HEK293 (cell line): ENCODE data around the gene AQP3.

Experiments
- CTCF ChIA-PET: fragments of 350-600 bp; formaldehyde crosslinking; extraction: SDS; loops from one replicate; lab custom pipeline; 2021; ENCODE audit warnings: antibody characterized with exemption; lab: Yijun Ruan, JAX
- POLR2A ChIA-PET: fragments of 300-600 bp; formaldehyde crosslinking; extraction: SDS; loops from one replicate; lab custom pipeline; 2020; ENCODE audit warnings: antibody characterized with exemption, inconsistent platforms; lab: Yijun Ruan, JAX
- H3K27ac ChIP-seq: fragments of 200-500 bp; sonication (Bioruptor generic); 2 replicates; pipeline ENCODE4 v1.5.1; 2014; ENCODE audit warnings: low read depth, low read length, control low read depth, inconsistent platforms; ENCODE audit errors: extremely low read depth
- H3K36me3 ChIP-seq, 2 experiments: fragments of 200-500 bp in 1 of 2; sonication (Bioruptor generic) in 1 of 2; 1 replicate in 1 of 2; 2 replicates in 1 of 2; pipeline ENCODE4 v1.5.1; 2014 to 2017; ENCODE audit warnings: inconsistent platforms in 2 of 2, low read length in 2 of 2; ENCODE audit not compliant: control insufficient read depth in 2 of 2, insufficient read depth in 1 of 2
- H3K4me1 ChIP-seq: fragments of 200-500 bp; sonication (Bioruptor generic); 2 replicates; pipeline ENCODE4 v1.5.1; 2014; ENCODE audit warnings: mild to moderate bottlenecking, low read length, inconsistent platforms; ENCODE audit not compliant: control insufficient read depth, insufficient read depth
- H3K4me3 ChIP-seq: 2 replicates; pipeline ENCODE4 v1.5.1; 2011; ENCODE audit warnings: low read depth, mild to moderate bottlenecking, control low read depth, low read length, moderate library complexity
- H3K9me3 ChIP-seq: fragments of 200-500 bp; sonication (Bioruptor generic); 2 replicates; pipeline ENCODE4 v1.5.1; 2014; ENCODE audit warnings: low read depth, low read length, inconsistent platforms; ENCODE audit not compliant: control insufficient read depth, insufficient read depth
- ATF2 ChIP-seq: fragments of 450-650 bp; formaldehyde crosslinking; IDR thresholded peaks from 2 replicates; pipeline ENCODE4 v1.5.1; 2016; ENCODE audit warnings: missing biosample characterization, missing genetic modification characterization, low read depth
- GFI1B ChIP-seq: fragments of 450-650 bp; formaldehyde crosslinking; IDR thresholded peaks from 2 replicates; pipeline ENCODE4 v1.5.1; 2016; ENCODE audit warnings: missing biosample characterization, missing genetic modification characterization
- GLIS1 ChIP-seq: fragments of 450-650 bp; formaldehyde crosslinking; IDR thresholded peaks from 2 replicates; pipeline ENCODE4 v1.5.1; 2016; ENCODE audit warnings: missing biosample characterization, missing genetic modification characterization
- HIC1 ChIP-seq: fragments of 450-650 bp; formaldehyde crosslinking; IDR thresholded peaks from 2 replicates; pipeline ENCODE4 v1.5.1; 2016; ENCODE audit warnings: missing biosample characterization, missing genetic modification characterization
- INSM2 ChIP-seq: fragments of 450-650 bp; formaldehyde crosslinking; IDR thresholded peaks from 2 replicates; pipeline ENCODE4 v1.5.1; 2016; ENCODE audit warnings: missing biosample characterization, missing genetic modification characterization
- KLF1 ChIP-seq: fragments of 450-650 bp; formaldehyde crosslinking; IDR thresholded peaks from 2 replicates; pipeline ENCODE4 v1.5.1; 2016; ENCODE audit warnings: missing biosample characterization, missing genetic modification characterization
- TRIM28 ChIP-seq: IDR thresholded peaks from 2 replicates; pipeline ENCODE4 v1.6.1; 2011; ENCODE audit warnings: low read length, control low read depth, borderline replicate concordance
- YY2 ChIP-seq: fragments of 450-650 bp; formaldehyde crosslinking; IDR thresholded peaks from 2 replicates; pipeline ENCODE4 v1.5.1; 2016; ENCODE audit warnings: missing biosample characterization, missing genetic modification characterization
- ZBTB1 ChIP-seq: fragments of 450-650 bp; formaldehyde crosslinking; IDR thresholded peaks from 2 replicates; pipeline ENCODE4 v1.5.1; 2016; ENCODE audit warnings: missing biosample characterization, missing genetic modification characterization
- ZBTB20 ChIP-seq: fragments of 450-650 bp; formaldehyde crosslinking; IDR thresholded peaks from 2 replicates; pipeline ENCODE4 v1.5.1; 2016; ENCODE audit warnings: missing biosample characterization, missing genetic modification characterization
- ZFP3 ChIP-seq: fragments of 450-650 bp; formaldehyde crosslinking; IDR thresholded peaks from 2 replicates; pipeline ENCODE4 v1.5.1; 2016; ENCODE audit warnings: low read depth, missing biosample characterization, missing genetic modification characterization
- ZNF112 ChIP-seq: fragments of 450-650 bp; formaldehyde crosslinking; IDR thresholded peaks from 2 replicates; pipeline ENCODE4 v1.5.0; 2017; ENCODE audit warnings: missing biosample characterization, missing genetic modification characterization
- ZNF133 ChIP-seq: fragments of 450-650 bp; formaldehyde crosslinking; IDR thresholded peaks from 2 replicates; pipeline ENCODE4 v1.5.1; 2016; ENCODE audit warnings: missing biosample characterization, missing genetic modification characterization
- ZNF148 ChIP-seq: fragments of 450-650 bp; formaldehyde crosslinking; IDR thresholded peaks from 2 replicates; pipeline ENCODE4 v1.5.0; 2017; ENCODE audit warnings: missing biosample characterization, missing genetic modification characterization, borderline replicate concordance
- ZNF155 ChIP-seq: fragments of 450-650 bp; formaldehyde crosslinking; IDR thresholded peaks from 2 replicates; pipeline ENCODE4 v1.5.1; 2016; ENCODE audit warnings: missing biosample characterization, missing genetic modification characterization
- ZNF211 ChIP-seq: fragments of 450-650 bp; formaldehyde crosslinking; IDR thresholded peaks from 2 replicates; pipeline ENCODE4 v1.5.1; 2016; ENCODE audit warnings: low read depth, missing biosample characterization, missing genetic modification characterization
- ZNF221 ChIP-seq: fragments of 450-650 bp; formaldehyde crosslinking; IDR thresholded peaks from 2 replicates; pipeline ENCODE4 v1.5.1; 2017; ENCODE audit warnings: missing biosample characterization, missing genetic modification characterization, borderline replicate concordance
- ZNF324 ChIP-seq: fragments of 450-650 bp; formaldehyde crosslinking; IDR thresholded peaks from 2 replicates; pipeline ENCODE4 v1.5.1; 2016; ENCODE audit warnings: missing biosample characterization, missing genetic modification characterization
- ZNF335 ChIP-seq: fragments of 450-650 bp; formaldehyde crosslinking; conservative IDR thresholded peaks from 2 replicates; pipeline ENCODE4 v1.5.1; 2016; ENCODE audit warnings: missing biosample characterization, missing genetic modification characterization
- ZNF404 ChIP-seq: fragments of 450-650 bp; formaldehyde crosslinking; IDR thresholded peaks from 2 replicates; pipeline ENCODE4 v1.5.1; 2017; ENCODE audit warnings: missing biosample characterization, missing genetic modification characterization
- ZNF426 ChIP-seq: fragments of 450-650 bp; formaldehyde crosslinking; IDR thresholded peaks from 2 replicates; pipeline ENCODE4 v1.5.1; 2017; ENCODE audit warnings: missing biosample characterization, missing genetic modification characterization, mild to moderate bottlenecking, inconsistent platforms, moderate library complexity
- ZNF560 ChIP-seq: fragments of 450-650 bp; formaldehyde crosslinking; IDR thresholded peaks from 2 replicates; pipeline ENCODE4 v1.5.1; 2017; ENCODE audit warnings: missing biosample characterization, missing genetic modification characterization, borderline replicate concordance
- ZNF600 ChIP-seq: fragments of 450-650 bp; formaldehyde crosslinking; IDR thresholded peaks from 2 replicates; pipeline ENCODE4 v1.5.1; 2016; ENCODE audit warnings: missing biosample characterization, missing genetic modification characterization
- ZNF660 ChIP-seq: fragments of 450-650 bp; IDR thresholded peaks from 2 replicates; pipeline ENCODE4 v1.5.1; 2018; ENCODE audit warnings: missing biosample characterization, mild to moderate bottlenecking, missing genetic modification characterization
- ZNF776 ChIP-seq: fragments of 450-650 bp; formaldehyde crosslinking; IDR thresholded peaks from 2 replicates; pipeline ENCODE4 v1.5.0; 2017; ENCODE audit warnings: missing biosample characterization, missing genetic modification characterization, borderline replicate concordance
- ZNF785 ChIP-seq: fragments of 450-650 bp; formaldehyde crosslinking; IDR thresholded peaks from 2 replicates; pipeline ENCODE4 v1.5.1; 2016; ENCODE audit warnings: missing biosample characterization, missing genetic modification characterization
- ZSCAN30 ChIP-seq: fragments of 450-650 bp; IDR thresholded peaks from 2 replicates; pipeline ENCODE4 v1.5.1; 2018; ENCODE audit warnings: missing biosample characterization, mild to moderate bottlenecking, missing genetic modification characterization, moderate library complexity
- TF ChIP-seq, protein P1 (sequence below): fragments of 450-650 bp; formaldehyde crosslinking; IDR thresholded peaks from 2 replicates; pipeline ENCODE4; 2016; ENCODE audit warnings: missing biosample characterization, missing genetic modification characterization
- TF ChIP-seq, protein P2 (sequence below): fragments of 450-650 bp; formaldehyde crosslinking; IDR thresholded peaks from 2 replicates; pipeline ENCODE4 v1.5.1; 2017; ENCODE audit warnings: missing biosample characterization, missing genetic modification characterization

The AQP3 gene

DNA sequence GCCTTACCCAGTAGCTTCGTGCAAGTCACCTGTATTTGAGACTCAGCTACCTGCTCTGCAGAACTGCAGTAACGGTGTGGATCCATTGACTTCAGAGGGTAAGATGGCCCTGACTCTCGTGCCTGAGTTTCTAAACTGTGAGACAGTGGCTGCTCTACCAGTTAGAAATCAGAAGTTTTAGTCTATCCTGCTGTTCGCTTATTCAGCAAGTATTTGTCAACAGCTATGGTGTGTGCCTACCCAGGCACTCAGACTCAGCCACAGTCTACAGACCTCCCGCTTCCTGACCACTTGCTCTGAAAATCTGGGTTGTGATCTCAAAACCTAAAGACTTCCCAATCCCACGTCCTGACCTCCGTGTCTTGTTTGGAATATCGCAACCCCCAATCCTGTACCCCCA is 13.5 kb downstream of the AQP3 start (continued):
- TF ChIP-seq HIC1 (tag by site-specific recombination): no peak
- no peak for TF ChIP-seq ZNF112 (tag by site-specific recombination)
- TF ChIP-seq, protein P1, sequence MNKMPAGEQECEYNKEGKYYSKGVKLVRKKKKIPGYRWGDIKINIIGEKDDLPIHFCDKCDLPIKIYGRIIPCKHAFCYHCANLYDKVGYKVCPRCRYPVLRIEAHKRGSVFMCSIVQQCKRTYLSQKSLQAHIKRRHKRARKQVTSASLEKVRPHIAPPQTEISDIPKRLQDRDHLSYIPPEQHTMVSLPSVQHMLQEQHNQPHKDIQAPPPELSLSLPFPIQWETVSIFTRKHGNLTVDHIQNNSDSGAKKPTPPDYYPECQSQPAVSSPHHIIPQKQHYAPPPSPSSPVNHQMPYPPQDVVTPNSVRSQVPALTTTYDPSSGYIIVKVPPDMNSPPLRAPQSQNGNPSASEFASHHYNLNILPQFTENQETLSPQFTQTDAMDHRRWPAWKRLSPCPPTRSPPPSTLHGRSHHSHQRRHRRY (tag by site-specific recombination): no peak
- no peak for TF ChIP-seq YY2 (tag by site-specific recombination)
- TF ChIP-seq ZBTB20 (tag by site-specific recombination): no peak
- TF ChIP-seq ZNF600 (tag by site-specific recombination): no peak
- TF ChIP-seq ZNF155 (tag by site-specific recombination): no peak
- no peak for TF ChIP-seq ZNF776 (tag by site-specific recombination)
- no peak for TF ChIP-seq ZNF785 (tag by site-specific recombination)

DNA sequence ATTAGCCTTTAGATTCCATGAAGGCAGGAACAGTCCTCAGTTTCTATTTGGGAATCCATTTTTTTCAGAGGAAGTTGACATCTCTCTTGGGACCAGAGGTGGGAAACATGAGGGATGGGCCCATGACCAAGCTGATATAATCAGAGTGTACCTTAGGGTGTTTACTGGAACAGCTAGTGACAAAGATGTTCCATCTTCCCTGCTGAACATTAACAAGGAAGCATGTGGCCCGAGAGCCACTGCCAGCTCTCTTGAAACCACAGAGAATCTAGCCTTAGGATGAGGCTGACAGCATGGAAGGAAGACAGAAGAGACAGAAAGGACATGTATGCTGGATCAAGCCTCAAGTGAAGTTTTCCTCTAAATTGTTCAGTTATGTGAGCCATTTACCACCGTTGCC is 16.0 kb downstream of the AQP3 start:
- ChIA-PET CTCF (interaction anchor here (0.7 to 4.5 kb wide), 8 partner anchors 16 to 1415 kb away, joined by 3 to 38 read pairs (median 4); no protein-coding TSS in a partner anchor), POLR2A (no interaction called here)
- no peaks in the 10 kb centered on the region for H3K9me3 ChIP-seq
- H3K4me1 ChIP-seq: no peaks in the 10 kb centered on the region
- TF ChIP-seq ZNF335 (tag by site-specific recombination) (no peak), ATF2 (tag by site-specific recombination) (no peak), ZNF221 (tag by site-specific recombination) (no peak), ZNF148 (no peak), TRIM28 (no peak), ZNF660 (tag by site-specific recombination) (no peak), ZNF211 (no peak), KLF1 (tag by site-specific recombination) (no peak), ZNF324 (tag by site-specific recombination) (no peak), ZNF560 (no peak), ZNF426 (no peak), GLIS1 (tag by site-specific recombination) (no peak), ZSCAN30 (tag by site-specific recombination) (no peak), INSM2 (tag by site-specific recombination) (no peak), GFI1B (tag by site-specific recombination) (no peak), ZNF404 (tag by site-specific recombination) (no peak), ZNF133 (tag by site-specific recombination) (no peak), ZFP3 (no peak), ZBTB1 (tag by site-specific recombination) (no peak)
- TF ChIP-seq, protein P2, sequence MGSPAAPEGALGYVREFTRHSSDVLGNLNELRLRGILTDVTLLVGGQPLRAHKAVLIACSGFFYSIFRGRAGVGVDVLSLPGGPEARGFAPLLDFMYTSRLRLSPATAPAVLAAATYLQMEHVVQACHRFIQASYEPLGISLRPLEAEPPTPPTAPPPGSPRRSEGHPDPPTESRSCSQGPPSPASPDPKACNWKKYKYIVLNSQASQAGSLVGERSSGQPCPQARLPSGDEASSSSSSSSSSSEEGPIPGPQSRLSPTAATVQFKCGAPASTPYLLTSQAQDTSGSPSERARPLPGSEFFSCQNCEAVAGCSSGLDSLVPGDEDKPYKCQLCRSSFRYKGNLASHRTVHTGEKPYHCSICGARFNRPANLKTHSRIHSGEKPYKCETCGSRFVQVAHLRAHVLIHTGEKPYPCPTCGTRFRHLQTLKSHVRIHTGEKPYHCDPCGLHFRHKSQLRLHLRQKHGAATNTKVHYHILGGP (tag by site-specific recombination): no peak
- no peak overlapping the region for H3K4me3 ChIP-seq
- H3K27ac ChIP-seq: no peak overlapping the region
- H3K36me3 ChIP-seq: no peaks in the 10 kb centered on the region
